Stimulated activated CD8-positive, alpha-beta memory T cell treated with anti-CD3 and anti-CD28 coated beads, Interleukin-15, amount 100 ng/mL, for 24 hours (primary cell): ENCODE results near the gene SDK1.
"Not testable (repeated sequence)": the region's sequence is repeated elsewhere in the genome, so short reads cannot be mapped to it uniquely, and the experiment has no call there.

ENCODE experiments used
- DNase-seq: peaks from one replicate; pipeline ENCODE4 v3.0.0-alpha.2; 2020; ENCODE audit warnings: low read depth

Gene SDK1

GRCh38 chr7:3916146-3916545 is 615.1 kb downstream of the SDK1 start:
- DNase-seq: no peak

DNA sequence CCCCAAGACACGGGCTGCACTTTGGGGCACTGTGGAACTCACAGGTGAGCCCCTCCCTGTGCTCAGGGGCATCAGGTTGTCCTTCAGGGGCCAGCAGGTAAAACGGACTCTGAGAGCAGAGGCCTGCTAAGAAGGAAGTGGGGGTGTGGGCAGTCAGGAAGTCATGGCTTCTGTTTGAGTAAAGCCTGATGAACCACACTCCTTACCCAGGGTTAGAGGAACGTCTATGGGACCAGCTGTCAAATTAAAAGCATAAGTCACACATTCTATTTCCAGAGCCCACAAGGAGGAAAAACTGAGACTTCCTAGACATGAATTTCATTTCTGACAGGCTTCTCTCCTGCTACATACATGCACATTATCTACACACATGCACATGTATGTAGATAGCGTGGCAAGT is 616.4 kb downstream of the SDK1 start:
- no peak for DNase-seq

DNA sequence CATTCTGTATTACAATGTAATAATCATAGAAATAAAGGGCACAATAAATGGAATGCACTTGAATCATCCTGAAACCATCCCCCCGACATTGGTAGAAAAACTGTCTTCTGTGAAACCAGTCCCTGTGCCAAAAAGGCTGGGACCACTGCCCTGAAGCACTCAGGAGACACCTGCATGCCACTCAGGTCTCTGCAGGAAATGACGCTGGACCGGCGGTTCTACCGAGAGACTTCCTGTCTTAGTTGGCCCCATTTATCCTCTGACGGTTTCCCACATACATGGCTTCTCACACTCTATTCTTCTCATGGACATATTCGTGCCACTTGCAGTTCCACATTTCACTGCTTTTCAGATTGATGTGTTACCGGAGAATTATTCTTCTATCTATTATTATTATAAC is 617.5 kb downstream of the SDK1 start:
- DNase-seq: no peak

GRCh38 chr7:3922175-3922635 is 621.2 kb downstream of the SDK1 start:
- no peak for DNase-seq

GRCh38 chr7:3923307-3923918 is 622.4 kb downstream of the SDK1 start:
- no peak for DNase-seq

GRCh38 chr7:3924277-3924676 is 623.2 kb downstream of the SDK1 start:
- no peak for DNase-seq

- DNase-seq: no peak
Observed at GRCh38 chr7:3927446-3928110, 626.5 kb downstream of the SDK1 start.

DNA sequence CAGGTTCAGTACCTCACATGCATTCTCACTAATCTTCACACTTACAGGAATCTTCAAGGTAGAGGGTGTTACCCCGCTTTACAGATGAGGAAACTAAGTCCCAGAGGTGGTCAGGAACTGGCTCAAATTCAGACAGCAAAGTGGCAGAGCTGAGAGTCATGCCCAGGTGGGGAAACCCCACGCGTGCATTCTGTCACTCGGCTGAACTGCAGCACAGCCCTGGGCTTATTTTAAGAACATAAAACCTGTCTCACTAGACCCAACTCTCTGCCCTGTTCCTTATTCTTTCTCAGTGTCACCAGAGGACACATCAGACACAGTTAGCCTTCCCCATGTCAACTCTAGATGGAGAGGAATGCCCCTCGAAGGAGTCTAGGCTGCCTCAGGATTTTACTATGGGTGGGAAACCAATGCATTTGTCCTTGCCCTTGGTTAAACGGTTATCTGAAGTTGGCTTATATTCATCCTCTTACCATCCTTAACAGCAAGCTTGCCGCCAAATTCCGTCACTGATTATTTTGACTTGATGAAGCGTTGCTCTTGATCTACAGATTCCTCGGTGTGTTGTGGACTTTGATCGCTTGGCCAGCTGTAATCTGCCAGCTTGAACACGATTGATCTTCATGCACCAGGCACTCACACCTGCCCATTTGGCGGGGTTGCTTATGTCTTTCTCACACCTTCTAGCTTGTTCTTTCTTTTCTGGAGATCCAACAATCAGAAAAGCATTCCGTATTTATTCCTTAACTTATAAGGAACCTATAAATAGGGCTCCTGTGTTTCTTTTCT is 627.9 kb downstream of the SDK1 start:
- no peak for DNase-seq

DNA sequence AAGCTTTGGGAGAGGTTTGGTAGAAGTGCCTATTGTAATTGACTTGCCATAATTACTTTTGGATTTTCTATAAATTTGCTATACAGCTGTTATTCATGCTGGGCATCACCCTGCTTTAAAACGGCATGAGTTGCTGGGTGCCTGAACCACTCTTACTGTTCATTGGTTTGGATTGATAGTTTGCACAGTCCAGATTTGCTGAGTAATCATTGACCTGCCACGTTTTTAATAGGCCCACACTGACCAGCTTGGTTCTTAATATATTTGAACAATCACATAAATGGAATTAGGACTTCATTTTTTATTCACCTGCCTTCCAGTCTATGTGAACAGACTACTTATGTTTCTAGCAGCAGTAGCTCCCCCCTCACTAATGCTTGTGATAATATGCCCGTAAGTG is 630.8 kb downstream of the SDK1 start:
- no peak for DNase-seq

GRCh38 chr7:3937146-3937545 is 636.1 kb downstream of the SDK1 start:
- no peak for DNase-seq

DNA sequence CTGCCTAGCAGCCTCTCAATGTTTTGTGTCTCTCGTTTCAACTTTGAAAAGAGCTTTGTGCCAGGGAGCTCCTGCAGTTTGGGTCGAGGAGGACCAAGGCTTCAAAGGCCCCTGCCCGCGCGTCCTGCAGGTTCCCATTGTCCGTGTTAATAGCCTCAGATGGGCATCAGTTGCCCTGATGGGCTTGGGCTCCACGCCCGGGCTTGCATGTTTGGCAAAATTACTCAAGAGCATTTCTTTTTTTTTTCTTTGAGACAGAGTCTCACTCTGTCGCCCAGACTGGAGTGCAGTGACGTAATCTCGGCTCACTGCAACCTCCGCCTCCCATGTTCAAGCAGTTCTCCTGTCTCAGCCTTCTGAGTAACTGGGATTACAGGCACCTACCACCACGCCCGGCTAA is 636.6 kb downstream of the SDK1 start:
- no peak for DNase-seq

DNA sequence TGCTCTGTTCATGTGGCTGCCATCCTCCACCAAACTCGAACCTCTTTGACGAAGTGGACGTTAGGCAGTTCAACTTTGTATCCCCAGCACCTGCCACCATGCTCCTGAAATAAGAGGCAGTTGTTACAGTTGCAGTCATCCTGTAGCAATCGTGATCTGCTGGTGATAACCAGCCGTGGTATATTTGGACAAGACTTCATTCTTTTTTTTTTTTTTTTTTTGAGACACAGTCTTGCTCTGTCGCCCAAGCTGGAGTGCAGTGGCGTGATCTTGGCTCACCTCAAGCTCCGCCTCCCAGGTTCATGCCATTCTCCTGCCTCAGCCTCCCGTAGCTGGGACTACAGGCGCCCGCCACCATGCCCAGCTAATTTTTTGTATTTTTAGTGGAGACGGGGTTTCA is 640.7 kb downstream of the SDK1 start:
- DNase-seq: not testable (repeated sequence)

DNA sequence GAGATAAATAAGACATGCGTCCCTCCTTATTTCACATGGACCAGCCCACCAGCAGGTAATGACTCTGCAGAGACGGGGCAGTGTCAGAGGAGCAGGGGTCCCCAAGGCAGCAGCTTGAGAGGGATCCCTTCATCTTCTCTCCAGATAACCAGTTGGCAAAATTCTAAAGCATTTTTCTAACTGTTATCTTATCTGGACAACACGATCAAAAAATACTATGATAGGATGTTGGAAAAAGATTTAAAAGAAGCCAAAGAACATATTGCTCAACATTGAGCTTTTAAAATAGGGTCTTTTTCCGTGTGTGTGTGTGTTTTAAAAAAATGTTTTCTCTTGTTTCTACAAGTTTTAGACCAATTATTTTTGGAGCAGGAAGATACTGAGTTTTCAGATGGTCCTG is 641.2 kb downstream of the SDK1 start:
- DNase-seq: no peak

DNA sequence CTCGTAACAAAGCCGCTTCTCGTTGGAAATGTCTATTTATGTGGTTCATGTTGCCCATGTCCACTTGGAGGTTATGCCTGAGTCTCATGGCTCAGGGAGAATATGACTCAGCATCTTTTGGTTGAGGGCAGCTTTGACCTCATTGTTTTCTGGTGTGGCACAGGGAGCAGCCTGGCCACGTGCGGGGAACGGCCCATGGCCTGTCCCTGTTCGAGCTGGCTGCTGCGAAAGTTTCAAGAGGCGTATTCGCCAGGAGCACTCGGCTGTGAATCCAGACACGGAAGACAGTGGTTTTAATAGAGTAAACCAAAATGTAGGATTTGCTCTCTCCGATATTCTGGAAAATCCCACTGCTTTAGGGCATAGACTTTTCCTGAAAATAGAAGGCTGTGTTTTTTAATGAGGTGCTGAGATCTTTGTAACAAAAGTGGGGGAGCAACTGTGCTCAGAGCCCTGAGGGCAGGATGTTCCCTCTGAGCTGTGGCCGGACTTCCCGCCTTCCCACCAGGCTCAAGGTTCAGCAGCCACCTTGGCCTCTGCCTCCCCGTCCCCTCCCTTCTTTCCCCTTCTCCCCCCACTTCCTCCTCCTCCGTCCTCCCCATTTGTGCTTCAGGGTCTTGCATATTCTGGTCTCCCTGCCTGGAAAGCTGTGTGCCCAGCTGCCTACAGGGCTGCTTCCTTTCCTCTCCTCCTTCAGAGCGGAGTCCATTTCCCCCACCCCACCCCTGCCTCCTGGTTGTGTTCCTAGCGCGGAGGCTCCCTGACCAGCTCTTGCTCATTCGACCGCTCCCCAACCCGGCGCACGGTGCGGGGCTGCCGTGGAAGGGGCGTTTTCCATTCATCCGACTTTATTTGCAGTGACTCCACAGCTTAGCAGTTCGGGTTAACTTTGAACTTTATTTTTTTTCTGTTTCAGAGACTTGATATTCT is 642.0 kb downstream of the SDK1 start:
- DNase-seq: no peak

DNA sequence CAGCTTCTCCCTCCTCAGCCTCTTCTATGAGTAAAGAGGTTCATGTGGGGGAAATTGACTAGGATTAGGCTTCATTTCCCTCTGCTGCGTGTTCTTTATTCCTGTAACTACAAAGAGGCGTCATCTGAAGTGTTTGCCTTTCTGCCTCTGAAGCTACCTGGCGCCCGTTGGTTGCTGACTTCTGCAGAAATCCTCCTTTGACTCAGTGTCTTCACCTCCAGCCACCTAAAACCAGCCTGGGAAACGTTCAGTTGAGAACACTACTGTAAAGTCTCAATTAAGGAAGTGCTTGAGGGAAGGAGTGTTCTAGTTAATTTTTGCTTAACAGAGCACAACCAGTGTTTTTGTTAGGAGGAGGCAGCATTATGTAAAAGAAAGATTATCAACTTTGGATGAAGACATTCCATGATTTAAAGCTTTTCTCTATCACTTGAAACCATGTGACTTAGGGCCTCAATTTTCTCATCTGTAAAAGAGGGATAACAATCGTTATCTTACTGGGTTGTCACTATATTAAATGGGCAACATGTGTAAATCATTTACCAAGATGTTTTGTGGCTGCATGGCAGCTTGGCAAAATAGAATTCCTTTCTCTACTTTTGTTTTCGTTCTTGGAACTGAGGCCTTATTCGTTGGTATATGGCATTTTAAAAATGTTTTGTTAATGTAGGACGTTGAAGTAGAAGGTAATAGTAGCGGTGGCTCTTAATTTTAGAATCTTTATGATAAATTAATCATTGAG is 642.9 kb downstream of the SDK1 start:
- DNase-seq: no peak

DNA sequence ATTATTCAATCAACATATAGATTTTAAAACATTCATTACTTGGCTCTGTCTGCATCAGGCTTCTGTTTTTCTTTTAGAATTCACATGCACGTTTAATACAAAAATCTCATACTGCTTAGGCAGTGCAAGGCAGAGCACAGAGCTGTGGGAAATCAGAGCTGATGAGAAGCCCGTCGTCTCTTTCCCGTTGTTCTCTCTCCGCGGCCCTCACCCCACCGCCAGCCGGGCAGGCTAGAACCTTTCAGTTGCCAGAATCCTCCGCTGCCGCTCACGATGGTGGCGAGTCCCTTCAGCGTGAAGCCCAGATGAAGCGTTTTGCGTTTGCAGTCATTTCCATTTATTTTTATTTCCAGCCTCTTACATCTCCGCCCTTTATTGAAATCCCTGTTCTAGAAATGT is 648.2 kb downstream of the SDK1 start:
- no peak for DNase-seq

DNA sequence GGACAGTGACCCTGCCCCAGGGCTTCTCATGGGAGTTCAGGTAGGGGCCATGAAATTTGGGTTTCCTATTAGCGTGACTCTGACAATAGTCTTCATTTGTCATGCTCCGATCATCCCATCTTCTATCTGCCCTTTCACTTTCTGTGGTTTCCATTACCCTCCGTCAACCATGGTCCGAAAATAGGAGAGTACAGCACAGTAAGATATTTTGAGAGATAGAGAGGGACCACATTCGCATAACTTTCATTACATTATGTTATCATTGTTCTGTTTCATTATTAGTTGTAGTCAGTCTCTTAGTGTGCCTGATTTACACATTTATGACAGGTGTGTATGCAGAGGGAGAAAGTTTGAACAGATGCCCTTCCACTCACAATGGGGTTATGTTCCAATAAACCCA is 649.2 kb downstream of the SDK1 start:
- DNase-seq: no peak

GRCh38 chr7:3951316-3952055 is 650.4 kb downstream of the SDK1 start:
- no peak for DNase-seq

GRCh38 chr7:3953133-3953532 is 652.1 kb downstream of the SDK1 start:
- no peak for DNase-seq

- DNase-seq: no peak
Observed at GRCh38 chr7:3953946-3954345, 652.9 kb downstream of the SDK1 start.

DNA sequence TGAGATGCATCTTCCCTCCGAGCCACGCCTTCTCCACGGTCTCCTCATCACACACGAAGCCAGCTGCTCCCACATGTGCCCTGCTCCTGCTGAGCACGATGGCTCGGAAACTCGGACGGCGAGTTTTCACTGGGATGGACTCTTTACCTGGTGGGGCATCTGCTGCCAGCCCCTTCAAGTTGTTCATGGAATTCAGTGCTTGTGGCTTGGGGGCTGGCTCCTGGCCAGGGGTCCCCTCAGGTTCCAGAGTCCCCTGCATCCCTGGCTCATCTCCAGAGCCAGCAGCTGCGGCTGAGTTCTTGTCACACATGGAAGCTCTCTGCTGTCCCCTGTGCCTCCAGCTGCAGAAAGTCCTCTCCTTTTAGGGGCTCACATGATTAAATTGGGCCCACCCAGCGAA is 654.0 kb downstream of the SDK1 start:
- DNase-seq: no peak
